GM18909 (cell line): ENCODE measurements around the gene PEX14.
"Not testable (repeated sequence)": the region's sequence is repeated elsewhere in the genome, so short reads cannot be mapped to it uniquely, and the experiment has no call there.

Experiments
- ATAC-seq: cut with Tn5 transposase; IDR thresholded peaks from one replicate; pipeline ENCODE4 v1.9.1; 2021; ENCODE audit warnings: mild to moderate bottlenecking; ENCODE audit not compliant: unreplicated experiment, poor library complexity

The PEX14 gene, protein sequence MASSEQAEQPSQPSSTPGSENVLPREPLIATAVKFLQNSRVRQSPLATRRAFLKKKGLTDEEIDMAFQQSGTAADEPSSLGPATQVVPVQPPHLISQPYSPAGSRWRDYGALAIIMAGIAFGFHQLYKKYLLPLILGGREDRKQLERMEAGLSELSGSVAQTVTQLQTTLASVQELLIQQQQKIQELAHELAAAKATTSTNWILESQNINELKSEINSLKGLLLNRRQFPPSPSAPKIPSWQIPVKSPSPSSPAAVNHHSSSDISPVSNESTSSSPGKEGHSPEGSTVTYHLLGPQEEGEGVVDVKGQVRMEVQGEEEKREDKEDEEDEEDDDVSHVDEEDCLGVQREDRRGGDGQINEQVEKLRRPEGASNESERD

DNA sequence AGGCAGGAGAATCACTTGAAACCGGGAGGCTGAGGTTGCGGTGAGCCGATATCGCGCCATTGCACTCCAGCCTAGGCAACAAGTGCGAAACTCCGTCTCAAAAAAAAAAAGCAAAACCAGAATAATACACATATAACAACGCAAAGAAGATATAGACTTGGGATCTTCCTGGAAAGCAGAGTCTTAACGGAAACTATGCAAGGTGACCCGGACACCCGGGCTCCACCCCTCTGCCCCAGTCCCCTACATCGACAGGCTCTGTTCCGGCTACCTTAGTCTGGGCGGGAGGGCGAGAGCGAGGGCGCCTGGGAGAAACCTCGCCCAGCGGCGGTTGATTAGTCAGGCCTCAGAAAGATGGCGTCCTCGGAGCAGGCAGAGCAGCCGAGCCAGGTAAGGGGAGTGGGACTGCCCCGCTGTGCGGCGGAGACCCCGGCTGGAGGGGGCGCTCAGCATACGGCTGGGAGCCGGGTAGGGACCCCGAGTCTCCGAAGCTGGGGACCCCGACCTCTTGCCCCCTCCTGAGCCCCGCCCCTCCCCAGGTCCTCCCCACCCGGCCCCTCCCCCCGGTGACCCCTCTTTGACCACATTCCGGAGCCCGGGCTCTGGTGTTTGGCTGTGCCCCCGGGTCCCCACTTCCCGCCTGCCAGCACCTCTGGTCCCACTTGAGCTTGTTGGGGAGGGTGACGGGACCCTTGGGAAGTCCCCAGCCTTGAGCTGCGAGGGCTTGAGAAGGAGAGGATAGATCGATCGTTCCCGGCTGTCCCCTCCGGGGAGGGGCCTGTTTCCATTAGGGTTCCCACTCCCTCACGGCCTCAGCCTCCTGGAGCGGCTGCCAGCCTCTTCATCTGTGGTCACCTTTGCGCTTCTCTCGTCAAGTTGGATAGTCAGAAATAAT is at the start of gene PEX14:
Gene PEX14 (plus strand): TSS at position 338 of the 895 bp plus-strand sequence. CDS start 17 bp downstream, at position 355.
- ATAC-seq, result peak; percentile 71

DNA sequence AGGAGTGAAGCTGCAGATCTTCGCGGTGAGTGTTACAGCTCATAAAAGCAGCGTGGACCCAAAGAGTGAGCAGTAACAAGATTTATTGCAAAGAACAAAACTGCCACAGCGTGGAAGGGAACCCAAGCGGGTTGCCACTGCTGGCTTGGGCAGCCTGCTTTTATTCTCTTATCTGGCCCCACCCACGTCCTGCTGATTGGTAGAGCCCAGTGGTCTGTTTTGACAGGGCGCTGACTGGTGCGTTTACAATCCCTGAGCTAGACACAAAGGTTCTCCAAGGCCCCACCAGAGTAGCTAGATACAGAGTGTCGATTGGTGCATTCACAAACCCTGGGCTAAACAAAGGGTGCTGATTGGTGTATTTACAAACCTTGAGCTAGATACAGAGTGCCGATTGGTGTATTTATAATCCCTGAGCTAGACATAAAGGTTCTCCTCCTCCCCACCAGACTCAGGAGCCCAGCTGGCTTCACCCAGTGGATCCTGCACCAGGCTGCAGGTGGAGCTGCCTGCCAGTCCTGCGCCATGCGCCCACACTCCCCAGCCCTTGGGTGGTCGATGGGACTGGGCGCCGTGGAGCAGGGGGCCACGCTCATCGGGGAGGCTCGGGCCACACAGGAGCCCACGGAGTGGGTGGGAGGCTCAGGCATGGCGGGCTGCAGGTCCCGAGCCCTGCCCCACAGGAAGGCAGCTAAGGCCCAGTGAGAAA is 48.8 kb upstream of the PEX14 start:
- ATAC-seq, result not testable (repeated sequence)

DNA sequence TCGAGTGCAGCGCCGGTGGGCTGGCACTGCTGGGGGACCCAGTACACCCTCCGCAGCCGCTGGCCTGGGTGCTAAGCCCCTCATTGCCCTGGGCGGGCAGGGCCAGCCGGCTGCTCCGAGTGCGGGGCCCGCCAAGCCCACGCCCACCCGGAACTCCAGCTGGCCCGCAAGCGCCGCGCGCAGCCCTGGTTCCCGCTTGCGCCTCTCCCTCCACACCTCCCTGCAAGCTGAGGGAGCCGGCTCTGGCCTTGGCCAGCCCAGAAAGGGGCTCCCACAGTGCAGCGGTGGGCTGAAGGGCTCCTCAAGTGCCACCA is 48.3 kb upstream of the PEX14 start:
- not testable (repeated sequence) for ATAC-seq

DNA sequence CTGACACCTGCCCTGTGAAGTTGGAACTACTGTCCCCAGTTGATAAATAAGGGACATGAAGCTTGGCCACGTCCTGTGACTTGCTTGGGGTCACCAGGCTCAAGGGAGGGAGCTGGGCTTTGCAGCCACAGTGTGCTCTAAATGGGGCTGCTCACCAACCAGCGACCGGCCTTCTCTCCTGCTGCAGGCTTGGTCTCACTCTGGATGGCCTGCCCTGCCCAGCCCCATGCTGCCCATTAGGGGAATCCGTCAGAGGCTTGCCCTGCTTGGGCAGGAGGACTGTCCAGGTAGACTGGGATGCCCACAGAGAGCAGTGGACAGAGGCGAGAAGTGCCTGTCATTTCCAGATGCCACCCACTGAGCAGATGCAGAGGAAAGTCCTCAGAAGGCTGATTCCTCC is 45.8 kb upstream of the PEX14 start:
- no peak for ATAC-seq

DNA sequence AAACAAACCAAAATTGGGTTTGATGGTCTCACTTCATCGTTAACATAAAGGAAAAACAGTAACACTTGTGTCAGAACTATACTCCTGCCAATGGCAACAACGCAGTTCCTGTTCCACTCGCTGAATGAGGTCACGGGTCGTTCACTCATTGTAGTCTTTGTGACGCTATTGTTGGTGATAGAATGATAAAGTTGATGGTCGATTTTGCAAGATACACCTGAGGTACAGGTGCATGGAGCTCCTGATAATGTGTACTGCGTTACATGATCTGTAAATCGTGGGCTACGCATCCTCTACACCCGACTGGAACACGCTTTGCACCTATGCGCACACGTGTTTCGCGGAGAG is 44.9 kb upstream of the PEX14 start:
- ATAC-seq, result peak; percentile 21

DNA sequence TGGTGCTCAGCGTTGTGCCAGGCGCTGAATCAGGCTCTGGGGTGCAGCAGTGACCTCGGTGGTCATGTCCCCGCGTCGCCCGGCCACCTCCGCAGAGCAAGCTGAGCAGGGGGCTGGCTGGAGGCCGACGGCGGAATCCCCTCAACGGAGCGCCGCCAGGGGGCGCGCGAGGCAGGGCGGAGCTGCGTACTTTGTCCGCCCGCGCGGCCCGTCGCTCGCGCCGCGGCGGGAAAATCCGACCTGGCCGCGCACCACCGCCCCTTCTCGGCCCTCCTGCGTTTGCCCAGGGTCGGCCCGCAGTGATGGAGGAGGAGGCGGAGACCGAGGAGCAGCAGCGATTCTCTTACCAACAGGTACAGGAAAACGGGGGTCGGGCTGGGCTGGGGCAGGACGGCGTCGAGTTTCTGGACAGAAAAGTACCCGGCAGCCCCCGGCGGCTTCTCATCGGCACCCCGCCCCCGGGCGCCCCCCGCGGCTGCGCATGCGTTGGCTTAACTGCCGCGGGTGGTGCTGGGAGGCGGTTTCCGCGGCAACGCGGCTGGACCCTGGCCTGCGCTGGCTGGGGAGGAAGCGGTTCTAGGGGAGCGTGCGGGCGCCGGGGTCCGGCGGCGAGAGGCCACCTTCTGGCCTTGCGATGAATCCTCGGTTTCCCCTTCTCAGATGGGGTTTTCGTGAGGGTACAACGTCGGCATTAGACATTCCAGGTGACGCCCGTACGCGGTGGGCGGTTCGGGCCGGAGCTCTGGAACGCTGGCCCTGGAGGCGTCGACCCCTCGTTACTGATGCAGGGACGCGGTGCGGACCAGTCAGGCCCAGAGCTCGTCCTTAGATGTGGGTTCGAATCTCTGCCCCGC is 44.3 kb upstream of the PEX14 start, which contains the start of gene CENPS:
Gene CENPS (plus strand): TSS at position 218 of the 854 bp plus-strand sequence. CDS start 85 bp downstream, at position 303.
- peak; percentile 82 for ATAC-seq

DNA sequence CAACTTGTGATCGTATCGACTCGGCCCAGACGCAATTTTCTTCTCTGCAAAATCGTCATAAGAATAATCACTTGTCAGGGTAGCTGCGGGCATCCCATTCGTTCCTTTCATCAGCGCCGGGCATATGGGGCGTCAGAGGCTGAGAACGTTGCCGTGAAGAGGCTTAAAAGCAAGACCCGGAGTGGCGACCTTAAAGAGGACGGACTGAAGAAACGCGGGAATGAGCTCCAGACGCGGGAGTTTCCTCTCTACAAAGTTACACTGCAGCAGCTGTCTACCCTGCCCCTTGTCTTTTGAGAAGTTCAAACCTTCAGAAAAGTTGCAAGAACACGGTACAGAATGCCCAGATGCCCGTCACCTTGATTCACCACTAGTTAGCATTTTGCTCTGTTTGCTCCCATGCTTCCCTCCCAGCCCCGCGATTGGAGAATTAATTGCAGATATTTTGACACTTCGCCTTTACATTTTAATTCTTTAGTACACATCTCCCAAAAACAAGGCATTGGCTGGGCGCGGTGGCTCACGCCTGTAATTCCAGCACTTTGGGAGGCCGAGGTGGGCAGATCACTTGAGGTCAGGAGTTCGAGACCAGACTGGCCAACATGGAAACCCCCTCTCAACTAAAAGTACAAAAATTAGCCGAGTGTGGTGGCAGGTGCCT is 43.5 kb upstream of the PEX14 start:
- ATAC-seq, result no peak

DNA sequence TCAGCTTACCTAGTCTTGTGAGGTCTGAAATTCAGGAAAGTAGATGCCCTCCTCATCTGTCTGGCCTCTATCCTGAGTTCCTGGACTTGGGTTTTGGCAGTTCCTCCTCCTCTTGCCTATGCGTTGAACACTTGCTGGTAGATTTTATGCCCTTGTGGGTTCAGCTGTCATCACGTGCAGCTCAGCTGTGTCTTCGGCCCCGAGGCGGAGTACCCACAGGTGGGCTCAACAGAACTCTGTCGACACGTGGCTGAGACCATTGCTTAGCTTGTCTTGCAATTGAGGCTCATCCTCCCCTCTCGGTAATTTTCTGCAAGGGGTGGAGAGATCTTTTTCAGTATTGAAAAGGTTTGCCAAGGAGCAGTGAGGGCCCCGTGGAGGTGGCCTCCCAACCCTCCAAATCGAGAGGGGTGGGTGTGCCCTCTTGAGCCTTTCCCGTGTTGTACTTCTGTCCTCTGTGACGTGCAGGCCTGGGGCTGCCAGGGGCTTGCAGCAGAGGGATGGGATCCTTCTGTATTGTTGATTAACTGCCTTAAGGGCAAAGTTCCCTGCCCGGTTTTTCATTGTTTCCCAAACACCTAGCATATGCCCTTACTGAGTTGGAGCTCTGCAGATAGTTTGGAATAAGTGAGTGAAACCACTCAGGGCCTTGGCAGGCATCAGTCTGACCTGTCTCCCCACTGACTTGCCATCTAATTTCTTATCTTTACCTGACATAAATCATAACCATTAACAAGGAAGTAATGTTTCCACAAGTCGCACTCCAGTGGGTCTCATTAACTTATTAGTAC is 41.6 kb upstream of the PEX14 start:
- no peak for ATAC-seq

DNA sequence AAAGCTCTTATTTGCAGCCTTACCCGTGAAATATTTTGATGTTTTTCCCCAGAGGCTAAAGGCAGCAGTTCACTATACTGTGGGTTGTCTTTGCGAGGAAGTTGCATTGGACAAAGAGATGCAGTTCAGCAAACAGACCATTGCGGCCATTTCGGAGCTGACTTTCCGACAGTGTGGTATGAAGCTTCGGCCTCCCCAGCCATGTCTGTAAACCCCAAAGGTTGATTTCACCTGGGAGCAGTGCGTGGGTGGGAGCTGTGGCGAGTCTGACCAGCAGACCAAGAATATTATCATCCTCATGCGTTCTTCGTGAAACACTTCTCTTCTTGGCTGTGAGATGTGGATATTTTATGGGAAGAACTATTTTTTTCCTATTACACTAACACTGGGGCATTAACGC is 41.0 kb upstream of the PEX14 start:
- no peak for ATAC-seq

DNA sequence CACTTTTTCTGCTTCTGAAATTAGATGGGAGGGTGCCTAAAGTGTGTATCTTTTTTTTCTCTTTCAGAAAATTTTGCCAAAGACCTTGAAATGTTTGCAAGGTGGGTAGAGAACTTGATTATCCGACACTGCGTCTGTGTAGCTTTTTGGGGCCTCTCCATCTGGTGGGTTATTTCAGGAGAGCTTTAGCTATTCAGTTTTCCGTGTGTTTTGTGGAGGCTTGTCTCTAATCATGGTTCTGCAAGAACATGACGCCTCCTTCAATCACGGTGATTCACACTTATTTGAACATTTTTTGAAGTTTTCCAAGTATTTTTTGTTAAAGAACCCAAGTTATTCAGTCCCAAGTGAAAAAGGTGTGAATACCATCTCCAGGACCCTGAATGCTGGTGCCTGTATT is 40.2 kb upstream of the PEX14 start:
- no peak for ATAC-seq

DNA sequence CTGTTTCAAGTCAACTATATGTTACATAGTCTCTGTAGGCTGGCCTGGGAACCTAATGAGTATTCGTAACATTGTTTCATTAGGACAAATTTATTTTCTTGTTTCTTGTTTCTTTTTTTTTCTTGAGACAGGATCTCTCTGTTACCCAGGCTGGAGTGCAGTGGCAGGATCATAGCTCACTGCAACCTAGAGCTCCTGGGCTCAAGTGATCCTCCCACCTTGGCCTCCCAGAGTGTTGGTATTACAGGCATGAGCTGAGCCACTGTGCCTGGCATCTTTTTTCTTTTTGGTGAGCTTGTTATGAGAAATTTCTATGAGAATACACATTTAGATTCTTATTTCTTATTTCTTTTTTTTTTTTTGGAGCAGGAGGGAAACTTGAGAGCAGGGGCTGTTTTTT is 37.7 kb upstream of the PEX14 start:
- ATAC-seq, result no peak

DNA sequence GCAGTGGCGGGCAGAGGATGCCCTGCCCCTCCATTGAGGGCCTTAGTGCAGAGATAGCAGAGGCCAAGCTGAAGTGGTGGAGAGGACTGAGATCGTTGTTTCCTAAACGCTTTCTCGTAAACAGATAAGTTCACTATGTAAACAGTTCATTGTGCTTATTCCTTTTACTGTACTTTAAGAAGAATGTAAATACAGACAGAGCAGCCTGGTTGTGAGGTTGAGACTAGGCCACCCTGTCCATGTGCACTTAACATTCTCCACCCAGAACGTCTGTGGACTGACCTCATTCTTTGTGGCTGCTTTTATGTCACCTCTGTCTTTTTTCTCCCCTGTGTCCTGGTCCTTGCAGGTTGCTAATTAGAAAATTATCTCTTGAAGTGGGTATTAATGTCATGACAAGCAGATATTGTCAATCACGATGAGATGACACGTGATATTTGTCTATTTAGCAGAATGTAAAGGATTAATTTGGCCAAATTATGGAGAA is 36.0 kb upstream of the PEX14 start:
- no peak for ATAC-seq

DNA sequence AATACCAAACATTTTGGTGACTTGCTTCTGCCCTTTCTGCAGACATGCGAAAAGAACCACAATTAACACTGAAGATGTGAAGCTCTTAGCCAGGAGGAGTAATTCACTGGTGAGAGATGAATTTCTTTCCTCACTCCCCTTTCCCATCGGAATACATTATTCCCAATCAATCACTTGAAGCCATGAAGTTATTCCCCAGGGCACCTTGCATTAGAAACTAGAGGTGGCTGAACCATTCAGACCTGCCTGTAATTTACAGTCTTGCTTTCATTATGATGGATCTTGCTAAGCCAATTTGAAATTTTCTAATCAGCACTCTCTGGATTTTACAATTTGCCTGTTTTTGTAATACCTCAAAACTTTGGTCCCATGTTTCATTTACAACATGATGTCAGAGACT is 34.4 kb upstream of the PEX14 start:
- ATAC-seq, result no peak

DNA sequence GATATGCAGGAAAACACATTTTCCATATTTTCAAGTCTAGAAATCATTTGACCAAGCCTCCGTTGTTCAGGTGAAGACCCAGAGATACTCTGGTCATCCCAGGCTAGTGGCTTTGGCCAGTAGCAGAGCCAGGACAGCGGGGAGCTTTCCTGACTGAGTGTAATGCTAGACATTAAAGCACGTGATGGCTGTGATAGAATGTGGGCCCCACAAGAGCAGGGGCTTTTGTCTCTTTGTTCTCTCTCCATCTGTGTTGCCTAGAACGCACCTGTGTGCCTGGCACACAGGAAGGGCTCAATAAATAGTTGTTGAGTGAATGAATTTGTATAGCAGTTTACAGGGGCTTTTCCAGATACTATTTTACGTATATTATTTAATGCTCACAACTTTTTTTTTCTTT is 34.0 kb upstream of the PEX14 start:
- no peak for ATAC-seq

DNA sequence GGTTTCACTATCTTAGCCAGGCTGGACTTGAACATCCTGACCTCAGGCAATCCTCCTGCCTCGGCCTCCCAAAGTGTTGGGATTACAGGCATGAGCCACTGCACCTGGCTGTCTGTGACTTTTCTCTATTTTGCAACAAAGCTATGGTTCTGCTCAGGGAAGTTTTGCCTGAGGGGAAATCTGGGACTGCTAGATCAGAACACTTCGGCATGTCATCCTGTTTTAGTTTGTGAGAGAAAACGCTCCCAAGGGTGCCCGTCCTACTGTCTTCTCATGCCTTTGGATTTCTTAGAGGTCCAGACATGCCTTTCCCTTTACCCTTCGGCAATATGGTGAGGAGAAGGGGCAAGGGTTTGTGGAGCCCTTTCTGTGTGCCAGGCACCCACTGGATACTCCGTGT is 30.5 kb upstream of the PEX14 start:
- no peak for ATAC-seq

DNA sequence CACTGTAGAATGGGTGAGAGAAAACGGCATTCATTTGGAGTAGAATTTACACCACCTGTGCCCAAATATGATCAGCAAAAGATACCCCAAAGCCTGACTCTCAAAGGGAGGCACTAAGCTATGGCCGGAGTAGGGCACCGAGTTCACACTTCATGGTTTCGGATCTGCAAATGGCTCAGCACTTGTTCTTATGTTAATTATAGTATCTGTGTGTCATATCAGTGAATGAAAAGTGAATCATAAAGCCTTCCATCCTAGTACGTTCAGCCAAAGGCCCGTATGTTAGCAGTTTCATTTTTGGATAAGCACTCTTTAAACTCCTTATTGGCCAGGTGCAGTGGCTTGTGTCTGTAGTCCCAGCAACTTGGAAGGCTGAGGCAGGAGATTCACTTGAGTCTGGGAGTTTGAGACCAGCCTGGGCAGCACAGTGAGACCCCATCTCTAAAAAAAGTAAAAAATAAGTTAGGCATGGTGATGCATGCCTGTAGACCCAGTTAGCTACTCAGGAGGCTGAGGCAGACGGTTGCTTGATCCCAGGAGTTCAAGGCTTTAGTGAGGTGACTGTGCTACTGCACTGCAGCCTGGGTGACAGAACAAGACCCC is 29.9 kb upstream of the PEX14 start:
- ATAC-seq, result no peak

DNA sequence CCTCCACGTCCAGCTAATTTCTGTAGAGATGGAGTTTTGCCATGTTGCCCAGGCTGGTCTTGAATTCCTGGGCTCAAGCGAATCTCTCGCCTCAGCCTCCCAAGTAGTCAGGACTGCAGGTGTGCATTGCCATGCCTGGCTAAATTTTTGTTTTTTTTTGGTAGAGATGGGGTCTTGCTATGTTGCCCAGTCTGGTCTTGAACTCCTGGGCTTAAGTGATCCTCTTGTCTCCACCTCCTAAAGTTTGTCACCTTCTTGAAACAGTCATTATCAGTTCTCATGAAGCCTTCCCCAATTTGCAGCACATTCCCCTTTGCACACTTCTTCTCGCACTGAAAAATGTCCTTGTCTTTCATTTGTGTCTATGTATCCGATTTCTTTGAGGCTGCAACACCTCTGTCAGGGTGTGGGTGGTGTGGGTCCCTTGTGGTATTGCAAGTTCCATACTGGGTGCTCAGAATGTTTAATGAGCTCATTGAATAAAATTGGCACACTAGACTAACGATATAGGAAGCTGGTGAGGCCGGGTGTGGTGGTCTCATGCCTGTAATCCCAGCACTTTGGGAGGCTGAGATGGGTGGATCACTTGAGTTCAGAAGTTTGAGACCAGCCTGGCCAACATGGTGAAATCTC is 27.8 kb upstream of the PEX14 start:
- ATAC-seq, result no peak

DNA sequence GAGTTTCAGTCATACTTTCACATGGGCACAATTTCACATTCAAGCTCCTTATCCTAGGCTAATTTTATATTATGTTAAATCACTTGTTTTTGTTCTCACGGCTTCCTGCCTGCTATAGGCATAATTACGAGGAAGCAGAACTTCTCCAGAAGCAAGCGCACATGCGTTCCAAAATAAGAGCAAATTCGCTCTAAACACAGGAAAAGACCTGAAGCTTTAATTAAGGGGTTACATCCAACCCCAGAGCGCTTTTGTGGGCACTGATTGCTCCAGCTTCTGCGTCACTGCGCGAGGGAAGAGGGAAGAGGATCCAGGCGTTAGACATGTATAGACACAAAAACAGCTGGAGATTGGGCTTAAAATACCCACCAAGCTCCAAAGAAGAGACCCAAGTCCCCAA is 25.0 kb upstream of the PEX14 start, which contains the start of gene CORT:
Gene CORT (plus strand): TSS at position 281 of the 400 bp plus-strand sequence. CDS start 193 bp downstream, outside the sequence.
- ATAC-seq, result no peak
